Gastroesophageal sphincter (tissue), 4 donors: ENCODE data around the gene THAP4. TPM values are rescaled to one million over a fixed set of nuclear protein-coding genes. Genes with fewer than 3 reads are reported as not detected.

ENCODE experiments used
- ATAC-seq: fragments of 150-250 bp; one replicate; pipeline ENCODE4 v1.9.1; 2016; ENCODE audit warnings: mild to moderate bottlenecking, moderate library complexity
- H3K27ac ChIP-seq, 4 donors: fragments of 200-600 bp; sonication (generic) in 3 of 4; 1 replicate in 3 of 4; 2 replicates in 1 of 4; pipeline ENCODE4 v1.5.1; 2016 to 2019
- H3K27me3 ChIP-seq: fragments of 200-600 bp; sonication (generic); one replicate; pipeline ENCODE4 v1.5.1; 2019
- H3K36me3 ChIP-seq, 2 donors: fragments of 200-600 bp; sonication (generic); one replicate each; pipeline ENCODE4 v1.5.1; 2019; ENCODE audit warnings: control low read depth in 1 of 2
- H3K4me1 ChIP-seq, 3 donors: fragments of 200-600 bp; sonication (generic); 1 replicate in 2 of 3; 2 replicates in 1 of 3; pipeline ENCODE4 v1.5.1; 2016 to 2019; ENCODE audit warnings: control low read depth in 2 of 3
- H3K4me3 ChIP-seq, 2 donors: fragments of 200-600 bp; sonication (generic); one replicate each; pipeline ENCODE4 v1.5.1; 2019; ENCODE audit warnings: mild to moderate bottlenecking in 1 of 2, moderate library complexity in 1 of 2
- H3K9me3 ChIP-seq, 3 donors: fragments of 200-600 bp; sonication (generic); one replicate each; pipeline ENCODE4 v1.5.1; 2017 to 2019; ENCODE audit warnings: control low read depth in 2 of 3
- EP300 ChIP-seq: sonication (generic); formaldehyde crosslinking; IDR thresholded peaks from one replicate; pipeline ENCODE4 v1.6.1; 2017; ENCODE audit warnings: antibody characterized with exemption, mild to moderate bottlenecking
- POLR2A ChIP-seq, 2 donors: fragments of 450-650 bp; IDR thresholded peaks; one replicate each; pipeline ENCODE4 v1.6.1; 2017; ENCODE audit warnings: antibody characterized with exemption in 2 of 2, mild to moderate bottlenecking in 2 of 2, moderate library complexity in 1 of 2
- POLR2AphosphoS5 ChIP-seq: sonication (generic); formaldehyde crosslinking; IDR thresholded peaks from one replicate; pipeline ENCODE4 v1.6.1; 2017; ENCODE audit warnings: antibody characterized with exemption
- WGBS, 2 donors: methylation state at CpG; one replicate each; pipeline ENCODE4 v1.1.5; 2018; ENCODE audit warnings: low coverage in 1 of 2; 5-methylcytosine and 5-hydroxymethylcytosine counted together
- total RNA-seq, 4 donors: library from RNA; depleted of rRNA; stranded (reverse); fragments of >200 nt; gene quantifications; one replicate each; pipeline ENCODE4 v1.1.0, GENCODE V29; 2016
- TF ChIP-seq, protein P1 (sequence below), 4 experiments: fragments of 200-600 bp in 2 of 4; fragments of 450-650 bp in 2 of 4; sonication (generic) in 1 of 4; IDR thresholded peaks; one replicate each; pipeline ENCODE4 v1.5.1; 2017 to 2019; ENCODE audit warnings: antibody characterized with exemption in 4 of 4, mild to moderate bottlenecking in 2 of 4, moderate library complexity in 2 of 4

The THAP4 gene
- total RNA-seq, 4 donors from 2014 or later = 36.0 to 68.4 (median 43.0) TPM

DNA sequence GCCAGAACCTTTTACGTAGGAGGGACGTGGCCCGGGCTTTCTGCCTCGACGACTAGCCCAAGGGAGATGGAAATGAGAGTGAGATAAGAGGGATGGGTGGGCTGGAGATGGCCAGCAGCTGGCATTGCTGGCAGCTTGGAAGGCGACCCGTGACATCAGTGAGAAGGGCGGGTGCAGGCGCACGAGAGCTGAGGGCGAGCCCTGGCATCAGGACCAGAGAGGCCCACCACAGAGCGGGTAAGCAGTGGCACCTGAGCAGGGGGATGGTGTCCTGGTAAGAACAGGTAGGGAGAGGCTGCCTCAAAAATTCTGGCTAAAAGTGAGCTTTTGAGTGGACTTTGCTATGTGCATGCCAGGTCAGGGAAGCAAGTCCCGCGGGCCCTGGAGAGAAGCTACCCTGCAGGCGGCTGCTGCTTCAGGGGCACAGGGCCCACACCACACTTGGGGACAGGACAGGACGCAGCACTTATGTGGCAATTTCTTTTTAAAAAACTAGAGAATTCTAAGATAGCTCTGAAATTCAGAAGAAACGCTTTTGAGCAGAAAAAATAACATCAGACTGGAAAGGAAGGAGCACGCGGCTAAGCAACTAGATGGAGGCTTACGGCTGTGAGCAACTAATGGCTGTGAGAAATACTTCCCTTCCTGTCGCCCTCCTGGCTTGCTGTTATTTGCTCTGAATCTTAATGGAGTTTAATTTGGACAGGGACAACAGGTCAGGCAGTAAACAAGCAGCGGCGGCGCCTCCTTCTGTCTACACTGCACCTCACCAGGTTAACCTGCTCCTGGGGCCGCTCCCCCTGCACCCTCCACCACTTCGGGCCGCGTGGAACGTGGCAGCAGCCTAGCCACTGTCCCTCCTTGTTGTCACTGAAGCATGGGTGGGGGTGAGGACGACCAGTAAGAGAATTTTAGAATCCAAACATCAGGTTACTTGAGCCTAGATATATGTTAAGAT, 20.5 kb downstream of the THAP4 start:
- Histone ChIP-seq H3K4me3 (no peak overlapping the region), H3K4me1 (peaks cover 0 to 20% (median 4%) of the 10 kb centered on the region in 3 donors), H3K9me3 (no peaks in the 10 kb centered on the region), H3K27me3 (no peaks in the 10 kb centered on the region), H3K27ac (no peak overlapping the region), H3K36me3 (peaks cover 0 to 7% of the 10 kb centered on the region in 2 donors)
- no peak for ATAC-seq
- no peak for TF ChIP-seq POLR2A (IDR thresholded peaks at IDR 0.05)
- no peak for TF ChIP-seq EP300
- TF ChIP-seq POLR2AphosphoS5 = no peak
- WGBS, 2 donors = 82 to 86% methylated on average over 9 to 21 of the region's 30 CpGs

GRCh38 chr2:241615522-241616052, 21.4 kb downstream of the THAP4 start:
- ATAC-seq = no peak
- H3K27ac ChIP-seq = no peak overlapping the region

DNA sequence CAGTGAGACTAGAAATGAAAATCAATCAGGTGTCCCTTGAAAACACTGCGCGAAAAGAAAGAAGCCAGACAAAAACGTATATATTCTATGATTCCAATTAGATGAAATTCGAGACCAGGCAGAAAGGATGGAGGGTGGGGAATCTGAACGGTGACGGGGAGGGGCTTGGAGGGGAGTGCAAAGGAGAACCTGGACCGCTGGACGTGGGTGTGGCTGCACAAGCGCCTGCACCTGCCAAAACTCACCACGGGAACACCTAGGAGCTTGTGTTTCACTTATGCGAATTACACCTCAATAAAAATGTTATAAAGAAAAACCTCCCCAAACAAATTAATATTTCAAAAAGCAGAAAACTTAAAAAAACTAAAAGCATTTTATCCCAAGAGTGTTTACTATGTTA, 21.9 kb downstream of the THAP4 start:
- no peaks in the 10 kb centered on the region for H3K9me3 ChIP-seq
- H3K27me3 ChIP-seq = no peaks in the 10 kb centered on the region
- TF ChIP-seq POLR2A (IDR thresholded peaks at IDR 0.05) = no peak
- TF ChIP-seq, protein P1, sequence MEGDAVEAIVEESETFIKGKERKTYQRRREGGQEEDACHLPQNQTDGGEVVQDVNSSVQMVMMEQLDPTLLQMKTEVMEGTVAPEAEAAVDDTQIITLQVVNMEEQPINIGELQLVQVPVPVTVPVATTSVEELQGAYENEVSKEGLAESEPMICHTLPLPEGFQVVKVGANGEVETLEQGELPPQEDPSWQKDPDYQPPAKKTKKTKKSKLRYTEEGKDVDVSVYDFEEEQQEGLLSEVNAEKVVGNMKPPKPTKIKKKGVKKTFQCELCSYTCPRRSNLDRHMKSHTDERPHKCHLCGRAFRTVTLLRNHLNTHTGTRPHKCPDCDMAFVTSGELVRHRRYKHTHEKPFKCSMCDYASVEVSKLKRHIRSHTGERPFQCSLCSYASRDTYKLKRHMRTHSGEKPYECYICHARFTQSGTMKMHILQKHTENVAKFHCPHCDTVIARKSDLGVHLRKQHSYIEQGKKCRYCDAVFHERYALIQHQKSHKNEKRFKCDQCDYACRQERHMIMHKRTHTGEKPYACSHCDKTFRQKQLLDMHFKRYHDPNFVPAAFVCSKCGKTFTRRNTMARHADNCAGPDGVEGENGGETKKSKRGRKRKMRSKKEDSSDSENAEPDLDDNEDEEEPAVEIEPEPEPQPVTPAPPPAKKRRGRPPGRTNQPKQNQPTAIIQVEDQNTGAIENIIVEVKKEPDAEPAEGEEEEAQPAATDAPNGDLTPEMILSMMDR (IDR thresholded peaks at IDR 0.05) = no peak
- no peak for TF ChIP-seq POLR2AphosphoS5
- TF ChIP-seq EP300 = no peak
- H3K36me3 ChIP-seq = peaks cover 0 to 7% of the 10 kb centered on the region in 2 donors
- H3K4me1 ChIP-seq = peaks cover 0 to 32% (median 7%) of the 10 kb centered on the region in 3 donors
- no peak overlapping the region for H3K4me3 ChIP-seq
- ATAC-seq = no peak
- H3K27ac ChIP-seq = no peak overlapping the region
- 72 to 80% methylated on average over 8 to 11 of the region's 11 CpGs for WGBS, 2 donors

More at GRCh38 chr2:241615522-241616052, 21.4 kb downstream of the THAP4 start:
- peaks cover 0 to 27% (median 5%) of the 10 kb centered on the region in 3 donors for H3K4me1 ChIP-seq
- no peak overlapping the region for H3K4me3 ChIP-seq
- peaks cover 0 to 7% of the 10 kb centered on the region in 2 donors for H3K36me3 ChIP-seq
- H3K27me3 ChIP-seq = no peaks in the 10 kb centered on the region
- WGBS, 2 donors = 67 to 80% methylated on average over 1 to 2 of the region's 16 CpGs
- H3K9me3 ChIP-seq = no peaks in the 10 kb centered on the region
- TF ChIP-seq POLR2AphosphoS5 (no peak), POLR2A (IDR thresholded peaks at IDR 0.05) (no peak), EP300 (no peak)
- TF ChIP-seq, protein P1 (IDR thresholded peaks at IDR 0.05) = no peak

- Histone ChIP-seq H3K4me3 (no peak overlapping the region), H3K36me3 (no peaks in the 10 kb centered on the region), H3K4me1 (peaks cover 0 to 45% (median 13%) of the 10 kb centered on the region in 3 donors), H3K27ac (peak overlapping the region in 3 of 4 donors; percentile 9 to 90 (median 89)), H3K27me3 (no peaks in the 10 kb centered on the region), H3K9me3 (no peaks in the 10 kb centered on the region)
- 57 to 64% methylated on average over 11 to 15 of the region's 15 CpGs for WGBS, 2 donors
- no peak for ATAC-seq
- TF ChIP-seq, protein P1 (IDR thresholded peaks at IDR 0.05) = no peak
- TF ChIP-seq EP300 (no peak), POLR2AphosphoS5 (no peak), POLR2A (IDR thresholded peaks at IDR 0.05) (no peak)
These were observed 23.8 kb downstream of the THAP4 start for GRCh38 chr2:241613017-241613780.
